ENCODE results near the gene MRTFA.
"Not testable (repeated sequence)": the region's sequence is repeated elsewhere in the genome, so short reads cannot be mapped to it uniquely, and the experiment has no call there.

- TF ChIP-seq SUZ12 (IDR thresholded peaks at IDR 0.05; ENCODE audit: low read depth, low read length); SRF (IDR thresholded peaks at IDR 0.05; ENCODE audit: low read depth, low read length); ATF3 (CRISPR knock-in tag; IDR thresholded peaks at IDR 0.05); HNRNPLL (IDR thresholded peaks at IDR 0.05; ENCODE audit: low read depth, low read length, poor library complexity, severe bottlenecking); SMC3 (IDR thresholded peaks at IDR 0.05; ENCODE audit: low read length); MTA1 (CRISPR knock-in tag; IDR thresholded peaks at IDR 0.05; ENCODE audit: borderline replicate concordance); RBFOX2 (IDR thresholded peaks at IDR 0.05; ENCODE audit: low read depth, low read length); CREBL2 (CRISPR knock-in tag; IDR thresholded peaks at IDR 0.05; ENCODE audit: borderline replicate concordance); KDM1A (CRISPR knock-in tag; IDR thresholded peaks at IDR 0.05); ISX (CRISPR knock-in tag; conservative IDR thresholded peaks at IDR 0.05): not testable (repeated sequence)
These were observed 100.4 kb downstream of the MRTFA start for GRCh38 chr22:40536149-40536548.

Measured in HepG2 (cell line).